HepG2 (cell line): ENCODE measurements around the gene GPR42.

ENCODE experiments used
- CTCF ChIP-seq: sonication (generic); formaldehyde crosslinking; IDR thresholded peaks from 2 replicates; pipeline ENCODE4 v1.5.0; 2020; ENCODE audit warnings: mild to moderate bottlenecking, missing genetic modification reagents, moderate library complexity
- DZIP1 ChIP-seq: sonication (generic); formaldehyde crosslinking; IDR thresholded peaks from 2 replicates; pipeline ENCODE4 v1.5.0; 2020; ENCODE audit warnings: mild to moderate bottlenecking, missing genetic modification reagents
- EP300 ChIP-seq, 3 experiments: sonication (generic) in 1 of 3; formaldehyde crosslinking in 1 of 3; IDR thresholded peaks; 2 replicates each; pipeline versions ENCODE4 v1.5.1 to v1.6.1; 2011 to 2020; ENCODE audit warnings: low read depth in 2 of 3, low read length in 2 of 3, borderline replicate concordance in 1 of 3, improper control_type of control experiment in 1 of 3, mild to moderate bottlenecking in 1 of 3, missing genetic modification reagents in 1 of 3, moderate library complexity in 1 of 3
- PAXIP1 ChIP-seq: sonication (generic); formaldehyde crosslinking; conservative IDR thresholded peaks from 2 replicates; pipeline ENCODE4 v1.4.0; 2020; ENCODE audit warnings: mild to moderate bottlenecking, missing genetic modification reagents, moderate library complexity
- RFX1 ChIP-seq: fragments of 450-650 bp; IDR thresholded peaks from 2 replicates; pipeline ENCODE4 v1.6.1; 2017
- TEF ChIP-seq: sonication (generic); formaldehyde crosslinking; IDR thresholded peaks from 2 replicates; pipeline ENCODE4 v1.5.0; 2020; ENCODE audit warnings: missing genetic modification reagents
- USF2 ChIP-seq, 2 experiments: sonication (generic) in 1 of 2; formaldehyde crosslinking in 1 of 2; IDR thresholded peaks; 2 replicates each; pipeline versions ENCODE4 v1.5.1 to v1.6.1; 2011 to 2020; ENCODE audit warnings: borderline replicate concordance in 1 of 2, low read depth in 1 of 2, low read length in 1 of 2, mild to moderate bottlenecking in 1 of 2, missing genetic modification reagents in 1 of 2, moderate library complexity in 1 of 2
- ZKSCAN1 ChIP-seq: fragments of 150-350 bp; IDR thresholded peaks from 2 replicates; pipeline ENCODE4 v1.6.1; 2014; ENCODE audit warnings: low read length
- ZNF34 ChIP-seq: sonication (generic); formaldehyde crosslinking; IDR thresholded peaks from 2 replicates; pipeline ENCODE4 v1.4.0; 2020; ENCODE audit warnings: mild to moderate bottlenecking, missing genetic modification reagents, borderline replicate concordance
- ZNF639 ChIP-seq: conservative IDR thresholded peaks from 2 replicates; pipeline ENCODE4 v1.6.1; 2018; ENCODE audit warnings: missing genetic modification reagents
- ZNF703 ChIP-seq: sonication (generic); formaldehyde crosslinking; IDR thresholded peaks from 2 replicates; pipeline ENCODE4 v1.5.1; 2020; ENCODE audit warnings: missing genetic modification reagents, mild to moderate bottlenecking, moderate library complexity, borderline replicate concordance
- TF ChIP-seq, protein P1 (sequence below): sonication (generic); formaldehyde crosslinking; IDR thresholded peaks from 2 replicates; pipeline ENCODE4 v1.4.0; 2020; ENCODE audit warnings: missing genetic modification reagents, borderline replicate concordance

- no peak for TF ChIP-seq ZNF34 (CRISPR knock-in tag)
- TF ChIP-seq DZIP1: no peak
- no peak for TF ChIP-seq CTCF (CRISPR knock-in tag)
- TF ChIP-seq RFX1: no peak
- TF ChIP-seq, protein P1, sequence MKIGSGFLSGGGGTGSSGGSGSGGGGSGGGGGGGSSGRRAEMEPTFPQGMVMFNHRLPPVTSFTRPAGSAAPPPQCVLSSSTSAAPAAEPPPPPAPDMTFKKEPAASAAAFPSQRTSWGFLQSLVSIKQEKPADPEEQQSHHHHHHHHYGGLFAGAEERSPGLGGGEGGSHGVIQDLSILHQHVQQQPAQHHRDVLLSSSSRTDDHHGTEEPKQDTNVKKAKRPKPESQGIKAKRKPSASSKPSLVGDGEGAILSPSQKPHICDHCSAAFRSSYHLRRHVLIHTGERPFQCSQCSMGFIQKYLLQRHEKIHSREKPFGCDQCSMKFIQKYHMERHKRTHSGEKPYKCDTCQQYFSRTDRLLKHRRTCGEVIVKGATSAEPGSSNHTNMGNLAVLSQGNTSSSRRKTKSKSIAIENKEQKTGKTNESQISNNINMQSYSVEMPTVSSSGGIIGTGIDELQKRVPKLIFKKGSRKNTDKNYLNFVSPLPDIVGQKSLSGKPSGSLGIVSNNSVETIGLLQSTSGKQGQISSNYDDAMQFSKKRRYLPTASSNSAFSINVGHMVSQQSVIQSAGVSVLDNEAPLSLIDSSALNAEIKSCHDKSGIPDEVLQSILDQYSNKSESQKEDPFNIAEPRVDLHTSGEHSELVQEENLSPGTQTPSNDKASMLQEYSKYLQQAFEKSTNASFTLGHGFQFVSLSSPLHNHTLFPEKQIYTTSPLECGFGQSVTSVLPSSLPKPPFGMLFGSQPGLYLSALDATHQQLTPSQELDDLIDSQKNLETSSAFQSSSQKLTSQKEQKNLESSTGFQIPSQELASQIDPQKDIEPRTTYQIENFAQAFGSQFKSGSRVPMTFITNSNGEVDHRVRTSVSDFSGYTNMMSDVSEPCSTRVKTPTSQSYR: no peak
- TF ChIP-seq ZKSCAN1: no peak
- no peak for TF ChIP-seq ZNF703 (CRISPR knock-in tag)
- no peak for TF ChIP-seq USF2 (IDR thresholded peaks at IDR 0.05; ENCODE audit: low read depth, low read length)
- no peak for TF ChIP-seq USF2 (CRISPR knock-in tag; IDR thresholded peaks at IDR 0.05; ENCODE audit: borderline replicate concordance)
- TF ChIP-seq ZNF639 (CRISPR knock-in tag): no peak
- no peak for TF ChIP-seq TEF (CRISPR knock-in tag)
- no peak for TF ChIP-seq EP300 (IDR thresholded peaks at IDR 0.05; ENCODE audit: low read depth in 2 of 2, low read length in 2 of 2)
- TF ChIP-seq EP300 (CRISPR knock-in tag; IDR thresholded peaks at IDR 0.05; ENCODE audit: borderline replicate concordance): no peak
- no peak for TF ChIP-seq PAXIP1 (CRISPR knock-in tag)
These were observed 41.5 kb upstream of the GPR42 start for GRCh38 chr19:35329323-35329722.
